Tibial nerve (tissue), 4 donors: Measurements from ENCODE around the gene TEP1.

Experiments
- EP300 ChIP-seq, 2 donors: sonication (generic); formaldehyde crosslinking; IDR thresholded peaks; one replicate each; pipeline ENCODE4 v1.6.1; 2017; ENCODE audit warnings: antibody characterized with exemption in 2 of 2, mild to moderate bottlenecking in 1 of 2
- POLR2A ChIP-seq, 2 donors: fragments of 450-650 bp; IDR thresholded peaks; one replicate each; pipeline ENCODE4 v1.6.1; 2017; ENCODE audit warnings: antibody characterized with exemption in 2 of 2, mild to moderate bottlenecking in 2 of 2, moderate library complexity in 2 of 2
- TF ChIP-seq, protein P1 (sequence below), 5 experiments: fragments of 200-600 bp in 3 of 5; fragments of 450-650 bp in 2 of 5; sonication (generic) in 3 of 5; IDR thresholded peaks; one replicate each; pipeline ENCODE4 v1.5.1; 2016 to 2019; ENCODE audit warnings: antibody characterized with exemption in 5 of 5, mild to moderate bottlenecking in 3 of 5, moderate library complexity in 2 of 5

DNA sequence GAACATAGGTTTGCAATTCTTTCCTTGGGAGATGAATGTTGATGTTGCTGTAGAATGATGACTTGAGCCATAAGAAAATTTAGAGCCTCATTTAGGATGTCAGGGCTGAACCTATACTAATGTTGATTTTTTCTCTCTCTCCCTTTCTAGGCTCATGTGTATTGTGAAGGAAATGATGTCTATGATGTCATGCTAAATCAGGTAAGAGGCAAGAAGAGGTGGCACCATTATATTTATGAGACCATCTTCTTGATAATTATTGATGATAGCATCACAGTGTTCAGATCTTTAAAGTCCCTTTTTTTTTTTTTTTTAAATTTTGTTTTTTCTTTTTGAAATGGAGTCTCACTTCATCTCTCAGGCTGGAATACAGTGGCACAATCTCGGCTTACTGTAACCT is 66.6 kb downstream of the TEP1 start:
- TF ChIP-seq, protein P1, sequence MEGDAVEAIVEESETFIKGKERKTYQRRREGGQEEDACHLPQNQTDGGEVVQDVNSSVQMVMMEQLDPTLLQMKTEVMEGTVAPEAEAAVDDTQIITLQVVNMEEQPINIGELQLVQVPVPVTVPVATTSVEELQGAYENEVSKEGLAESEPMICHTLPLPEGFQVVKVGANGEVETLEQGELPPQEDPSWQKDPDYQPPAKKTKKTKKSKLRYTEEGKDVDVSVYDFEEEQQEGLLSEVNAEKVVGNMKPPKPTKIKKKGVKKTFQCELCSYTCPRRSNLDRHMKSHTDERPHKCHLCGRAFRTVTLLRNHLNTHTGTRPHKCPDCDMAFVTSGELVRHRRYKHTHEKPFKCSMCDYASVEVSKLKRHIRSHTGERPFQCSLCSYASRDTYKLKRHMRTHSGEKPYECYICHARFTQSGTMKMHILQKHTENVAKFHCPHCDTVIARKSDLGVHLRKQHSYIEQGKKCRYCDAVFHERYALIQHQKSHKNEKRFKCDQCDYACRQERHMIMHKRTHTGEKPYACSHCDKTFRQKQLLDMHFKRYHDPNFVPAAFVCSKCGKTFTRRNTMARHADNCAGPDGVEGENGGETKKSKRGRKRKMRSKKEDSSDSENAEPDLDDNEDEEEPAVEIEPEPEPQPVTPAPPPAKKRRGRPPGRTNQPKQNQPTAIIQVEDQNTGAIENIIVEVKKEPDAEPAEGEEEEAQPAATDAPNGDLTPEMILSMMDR (IDR thresholded peaks at IDR 0.05): no peak
- no peak for TF ChIP-seq POLR2A (IDR thresholded peaks at IDR 0.05)
- no peak for TF ChIP-seq EP300 (IDR thresholded peaks at IDR 0.05)
